HepG2 (cell line): ENCODE data around the gene EI24. TPM values are rescaled to one million over a fixed set of nuclear protein-coding genes. Genes with fewer than 3 reads are reported as not detected.

ENCODE experiments used
- ATAC-seq: fragments of 200-7000 bp; cut with Tn5 transposase; 3 replicates; pipeline ENCODE4 v1.9.1; 2020; ENCODE audit warnings: mild to moderate bottlenecking, moderate library complexity
- BruUV-seq: library from RNA; stranded (reverse); fragments of 400-500 nt; replicated peaks from 2 replicates; lab custom pipeline; 2021; lab: Mats Ljungman, UMichigan
- CTCF ChIA-PET: fragments of 300-600 bp; formaldehyde crosslinking; extraction: SDS; loops from one replicate; lab custom pipeline; 2021; ENCODE audit warnings: low total read pairs, inconsistent platforms, low intra/inter-chr PET ratio; lab: Yijun Ruan, JAX
- POLR2A ChIA-PET: fragments of 350-600 bp; sonication (Branson Sonifier 250); formaldehyde crosslinking; loops from one replicate; lab custom pipeline; 2020; ENCODE audit warnings: antibody characterized with exemption, inconsistent platforms; lab: Yijun Ruan, JAX
- DNase-seq: peaks from one replicate; pipeline ENCODE4 v3.0.0-alpha.2; 2015; ENCODE audit warnings: low spot score
- FAIRE-seq: peaks from 3 replicates; lab custom pipeline; 2011; peaks lifted over from hg19 to GRCh38; lab: Jason Lieb, UNC
- H2AFZ ChIP-seq: one replicate; pipeline ENCODE4 v1.6.1; 2011; ENCODE audit warnings: low read length, inconsistent platforms
- H3K27ac ChIP-seq: fragments of 300-600 bp; 3 replicates; pipeline ENCODE4 v1.8.0; 2011; ENCODE audit warnings: mixed run types, mild to moderate bottlenecking, mixed read lengths, low read length, inconsistent platforms; ENCODE audit not compliant: insufficient read depth; ENCODE audit errors: extremely low read length
- H3K27me3 ChIP-seq, 2 experiments: fragments of 200-600 bp in 1 of 2; 2 replicates in 1 of 2; 3 replicates in 1 of 2; pipeline versions ENCODE4 v1.6.0 to v1.8.0; 2011; ENCODE audit warnings: low read length in 2 of 2, mild to moderate bottlenecking in 2 of 2, moderate library complexity in 2 of 2, inconsistent platforms in 1 of 2; ENCODE audit not compliant: insufficient read depth in 2 of 2, control insufficient read depth in 1 of 2
- H3K36me3 ChIP-seq, 2 experiments: fragments of 200-600 bp in 1 of 2; replicated peaks in 1 of 2; 2 replicates in 1 of 2; 3 replicates in 1 of 2; pipeline versions ENCODE4 v1.5.1 to v1.8.0; 2011; ENCODE audit warnings: low read length in 2 of 2, inconsistent platforms in 1 of 2; ENCODE audit not compliant: insufficient read depth in 2 of 2, control insufficient read depth in 1 of 2
- H3K4me1 ChIP-seq: 2 replicates; pipeline ENCODE4 v1.5.1; 2012; ENCODE audit warnings: low read length, inconsistent platforms; ENCODE audit not compliant: insufficient read depth
- H3K4me2 ChIP-seq: 2 replicates; pipeline ENCODE4 v1.6.0; 2011; ENCODE audit warnings: low read depth, low read length, inconsistent platforms
- H3K4me3 ChIP-seq, 3 experiments: fragments of 200-600 bp in 1 of 3; sonication (generic), shearing (Covaris generic) in 1 of 3; replicated peaks in 1 of 3; 2 replicates each; pipeline ENCODE4 v1.5.1; 2011 to 2016; ENCODE audit warnings: low read length in 3 of 3, inconsistent platforms in 2 of 3, low read depth in 2 of 3, mild to moderate bottlenecking in 2 of 3, control low read depth in 1 of 3, mixed read lengths in 1 of 3; ENCODE audit not compliant: insufficient read depth in 1 of 3
- H3K79me2 ChIP-seq: one replicate; pipeline ENCODE4 v1.6.1; 2011; ENCODE audit warnings: low read length, inconsistent platforms; ENCODE audit not compliant: insufficient read depth
- H3K9ac ChIP-seq: 2 replicates; pipeline ENCODE4 v1.6.0; 2011; ENCODE audit warnings: mild to moderate bottlenecking, low read depth, low read length, inconsistent platforms; ENCODE audit not compliant: insufficient read depth
- H3K9me3 ChIP-seq: 2 replicates; pipeline ENCODE4 v1.5.1; 2012; ENCODE audit warnings: mild to moderate bottlenecking, low read length
- H4K20me1 ChIP-seq: 2 replicates; pipeline ENCODE4 v1.6.0; 2011; ENCODE audit warnings: inconsistent platforms, mild to moderate bottlenecking, low read length, moderate library complexity; ENCODE audit not compliant: insufficient read depth
- CCAR2 ChIP-seq: fragments of 200-400 bp; formaldehyde crosslinking; optimal IDR thresholded peaks from 2 replicates; pipeline ENCODE3; 2018; ENCODE audit warnings: low read depth, mild to moderate bottlenecking, low read length, moderate library complexity
- CCDC6 ChIP-seq: sonication (generic); formaldehyde crosslinking; IDR thresholded peaks from 2 replicates; pipeline ENCODE4 v1.8.1; 2022; ENCODE audit warnings: mild to moderate bottlenecking, missing genetic modification reagents, moderate library complexity
- GMEB1 ChIP-seq: sonication (generic); formaldehyde crosslinking; IDR thresholded peaks from 2 replicates; pipeline ENCODE4 v1.5.1; 2020; ENCODE audit warnings: missing genetic modification reagents, mild to moderate bottlenecking, borderline replicate concordance
- GTF2F1 ChIP-seq: fragments of 150-350 bp; IDR thresholded peaks from 2 replicates; pipeline ENCODE4 v1.6.1; 2014; ENCODE audit warnings: low read length
- MAFF ChIP-seq: IDR thresholded peaks from 2 replicates; pipeline ENCODE4 v1.6.1; 2011; ENCODE audit warnings: low read depth, low read length, improper control_type of control experiment
- POLR2AphosphoS2 ChIP-seq: IDR thresholded peaks from 2 replicates; pipeline ENCODE4 v1.6.1; 2011; ENCODE audit warnings: low read depth, low read length, improper control_type of control experiment
- SMARCE1 ChIP-seq: fragments of 450-650 bp; IDR thresholded peaks from 2 replicates; pipeline ENCODE4 v1.6.1; 2017; ENCODE audit warnings: borderline replicate concordance
- SOX13 ChIP-seq, 3 experiments: fragments of 450-650 bp in 1 of 3; sonication (generic) in 1 of 3; formaldehyde crosslinking in 1 of 3; IDR thresholded peaks in 2 of 3; conservative IDR thresholded peaks in 1 of 3; 2 replicates each; pipeline versions ENCODE4 v1.5.0 to v1.6.1; 2016 to 2020; ENCODE audit warnings: antibody characterized with exemption in 1 of 3, mild to moderate bottlenecking in 1 of 3, missing compliant biosample characterization in 1 of 3, missing genetic modification reagents in 1 of 3, moderate library complexity in 1 of 3
- ZBTB7A ChIP-seq: sonication (generic); formaldehyde crosslinking; IDR thresholded peaks from 2 replicates; pipeline ENCODE4 v1.8.0; 2022; ENCODE audit warnings: mild to moderate bottlenecking, missing genetic modification reagents
- ZFP90 ChIP-seq: sonication (generic); formaldehyde crosslinking; IDR thresholded peaks from 2 replicates; pipeline ENCODE4 v1.8.0; 2022; ENCODE audit warnings: missing genetic modification reagents, mild to moderate bottlenecking, inconsistent platforms, borderline replicate concordance
- ZNF136 ChIP-seq: sonication (generic); formaldehyde crosslinking; IDR thresholded peaks from 2 replicates; pipeline ENCODE4 v1.8.1; 2022; ENCODE audit warnings: low read depth, mild to moderate bottlenecking, moderate library complexity, missing genetic modification reagents
- ZNF138 ChIP-seq: sonication (generic); formaldehyde crosslinking; IDR thresholded peaks from 2 replicates; pipeline ENCODE4 v1.5.0; 2020; ENCODE audit warnings: mild to moderate bottlenecking, low read depth, missing genetic modification reagents
- ZNF232 ChIP-seq: sonication (generic); formaldehyde crosslinking; IDR thresholded peaks from 2 replicates; pipeline ENCODE4 v1.4.0; 2020; ENCODE audit warnings: missing genetic modification reagents, borderline replicate concordance
- ZNF280D ChIP-seq: sonication (generic); formaldehyde crosslinking; IDR thresholded peaks from 2 replicates; pipeline ENCODE4 v1.5.1; 2020; ENCODE audit warnings: mild to moderate bottlenecking, missing genetic modification reagents
- ZNF512 ChIP-seq: sonication (generic); formaldehyde crosslinking; IDR thresholded peaks from 2 replicates; pipeline ENCODE4 v1.4.0; 2020; ENCODE audit warnings: mild to moderate bottlenecking, missing genetic modification reagents
- ZNF569 ChIP-seq: sonication (generic); formaldehyde crosslinking; IDR thresholded peaks from 2 replicates; pipeline ENCODE4 v1.5.0; 2020; ENCODE audit warnings: mild to moderate bottlenecking, missing genetic modification reagents, moderate library complexity, borderline replicate concordance
- WGBS: methylation state at CpG from one replicate; pipeline ENCODE4 v1.1.6; 2017; ENCODE audit warnings: low lambda C conversion rate; 5-methylcytosine and 5-hydroxymethylcytosine counted together
- in situ Hi-C: cut with HindIII; loops from 2 replicates; pipeline ENCODE4 v1.10.0; 2017; ENCODE audit warnings: low pct_unique_long_range_greater_than_20kb; ENCODE audit not compliant: extremely low pct_ligation_motif_present
- intact Hi-C: fragments of 100-400 bp; cut with micrococcal nuclease; formaldehyde crosslinking; loops from one replicate; pipeline ENCODE4 v1.10.0; 2022; ENCODE audit not compliant: unreplicated experiment
- polyA plus RNA-seq, 8 experiments: library from polyadenylated mRNA; depleted of rRNA in 3 of 8; stranded (reverse) in 7 of 8; unstranded in 1 of 8; fragments of >200 nt; fragmentation: Illumina TruSeq in 4 of 8; extraction: Trizol in 4 of 8; gene quantifications; 2 replicates each; pipeline versions ENCODE4 v1.2.1 to v1.2.3, GENCODE V29; 2011 to 2016; ENCODE audit warnings: low read depth in 4 of 8, missing spikeins in 1 of 8, mixed read lengths in 1 of 8; ENCODE audit not compliant: insufficient read depth in 1 of 8
- total RNA-seq, 5 experiments: library from RNA; depleted of rRNA; stranded (reverse); fragments of >200 nt; fragmentation: Illumina TruSeq; extraction: Trizol; gene quantifications; 2 replicates each; pipeline ENCODE4 v1.2.3, GENCODE V29; 2016; ENCODE audit warnings: low read depth in 1 of 5

Gene EI24
- total and polyA plus RNA-seq, 2 of the 13 experiments (the other 11 are each of a cell fraction or from before 2014, with no cell fraction given) = 84.7 to 126 TPM

GRCh38 chr11:125552927-125553326 is 16.4 kb upstream of the EI24 start (continued):
- TF ChIP-seq ZNF280D (no peak), MAFF (no peak), ZNF512 (CRISPR knock-in tag) (no peak), ZNF138 (CRISPR knock-in tag) (no peak), CCDC6 (no peak)

GRCh38 chr11:125553357-125553756 is 15.9 kb upstream of the EI24 start:
- 42% methylated on average over 1 of the region's 1 CpG for WGBS
- no peak for TF ChIP-seq CCAR2
- TF ChIP-seq SMARCE1 = no peak
- no peak for TF ChIP-seq GMEB1 (CRISPR knock-in tag)
- no peak for TF ChIP-seq POLR2AphosphoS2
- no peak for TF ChIP-seq ZFP90 (CRISPR knock-in tag)
- no peak for TF ChIP-seq ZNF136
- no peak for TF ChIP-seq ZNF232 (CRISPR knock-in tag)
- TF ChIP-seq ZNF569 (CRISPR knock-in tag) = no peak
- no peak for TF ChIP-seq SOX13 (IDR thresholded peaks at IDR 0.05)
- no peak for TF ChIP-seq SOX13 (CRISPR knock-in tag; conservative IDR thresholded peaks at IDR 0.05 in 1 of 2, IDR thresholded peaks at IDR 0.05 in 1 of 2)
- no peak for TF ChIP-seq GTF2F1
- TF ChIP-seq ZBTB7A = no peak

More at GRCh38 chr11:125553357-125553756, 15.9 kb upstream of the EI24 start:
- FAIRE-seq (no peak), DNase-seq (no peak), ATAC-seq (no peak)
- Histone ChIP-seq H3K9me3 (no peaks in the 10 kb centered on the region), H3K27me3 (no peaks in the 10 kb centered on the region; a peak in 1 of 5 replicates), H4K20me1 (no peaks in the 10 kb centered on the region), H3K36me3 (no peaks in the 10 kb centered on the region), H3K27ac (no peak overlapping the region), H2AFZ (no peak overlapping the region), H3K4me1 (peaks cover 7% of the 10 kb centered on the region; the same call in 1 of the 2 replicates), H3K4me3 (no peak overlapping the region), H3K9ac (no peak overlapping the region), H3K79me2 (no peaks in the 10 kb centered on the region), H3K4me2 (no peak overlapping the region)
- CTCF ChIA-PET = interaction anchor here (1.5 kb wide), 1 partner anchor 318 kb away, joined by 4 read pairs; no protein-coding TSS in a partner anchor
- intact Hi-C loops (no loop called here), in situ Hi-C loops (loop anchor here (10.0 kb wide), 1 partner anchor 321 kb away; no protein-coding TSS in a partner anchor)
- POLR2A ChIA-PET = interaction anchor here (1.1 kb wide), 2 partner anchors 13 to 39 kb away, joined by 3 to 5 read pairs; partner anchors contain the start of gene STT3A
- BruUV-seq = no TSS peak
